Stimulated activated CD8-positive, alpha-beta memory T cell treated with anti-CD3 and anti-CD28 coated beads, Interleukin-4, amount 100 ng/mL, for 4 hours (primary cell): ENCODE data around the gene NUDT9.
"Not testable (repeated sequence)": the region's sequence is repeated elsewhere in the genome, so short reads cannot be mapped to it uniquely, and the experiment has no call there.

Source experiments
- DNase-seq, 2 donors: peaks; one replicate each; pipeline ENCODE4 v3.0.0-alpha.2; 2020; ENCODE audit warnings: low read depth in 2 of 2, low spot score in 1 of 2

The NUDT9 gene

DNA sequence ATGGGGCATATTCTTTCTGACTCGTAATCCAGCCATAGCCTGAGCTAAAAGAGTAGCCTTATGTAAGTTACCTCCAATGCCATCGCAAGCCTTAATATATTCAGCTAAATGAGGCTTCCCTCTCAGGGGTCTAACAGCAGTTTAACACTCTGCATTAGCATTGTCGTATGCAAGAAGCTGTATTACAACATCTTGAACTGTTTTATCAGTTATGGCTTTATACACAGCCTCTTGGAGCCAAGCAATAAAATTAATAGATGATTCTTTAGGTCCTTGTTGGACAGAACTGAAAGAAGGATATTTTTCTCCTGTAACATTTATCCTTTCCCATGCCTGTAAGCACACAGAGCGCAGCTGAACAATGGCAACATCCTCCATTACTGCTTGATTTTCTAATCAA lies 15.5 kb upstream of the NUDT9 start:
- not testable (repeated sequence) for DNase-seq

DNA sequence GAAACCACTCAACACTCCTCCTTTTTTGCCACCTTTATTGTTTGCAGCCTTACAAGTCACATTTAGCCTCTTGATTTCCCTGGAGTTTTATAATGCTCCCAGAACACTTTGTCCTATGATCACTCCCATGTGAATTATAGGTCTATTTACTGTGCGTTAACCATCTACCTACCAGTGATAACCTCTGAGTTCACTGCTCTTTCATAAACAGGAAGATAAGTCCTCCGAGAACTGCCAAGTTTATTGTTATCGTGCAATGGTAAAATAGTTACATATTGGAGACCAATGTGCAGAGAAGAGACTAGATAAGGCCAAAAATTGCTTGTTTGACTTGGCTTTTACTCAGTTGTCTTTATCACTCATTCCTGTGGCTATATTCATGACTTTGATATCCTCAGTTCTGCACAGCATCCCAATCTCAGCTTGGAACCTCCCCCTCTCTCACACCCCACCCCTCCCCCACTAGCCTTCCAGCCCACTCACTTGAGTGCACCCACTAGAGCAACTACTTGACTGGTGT lies 12.9 kb upstream of the NUDT9 start:
- no peak for DNase-seq

DNA sequence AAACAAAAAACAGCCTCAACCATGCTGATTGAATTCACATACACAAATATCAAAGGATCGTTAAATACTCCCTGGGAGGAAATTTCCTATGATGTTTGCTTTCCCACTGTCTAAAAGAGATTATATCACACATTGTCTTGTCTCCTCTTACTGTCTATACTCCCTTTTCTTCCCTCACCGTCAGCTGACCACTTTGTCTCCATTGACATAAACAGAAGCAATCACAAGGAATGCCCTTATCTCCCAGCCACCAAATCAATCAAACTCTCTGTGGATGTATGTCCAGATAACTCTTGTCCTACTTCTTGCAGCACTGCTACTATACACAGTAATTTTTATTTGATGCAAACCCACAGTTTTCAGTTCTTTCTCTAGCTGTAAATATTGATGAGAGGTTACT lies 12.2 kb upstream of the NUDT9 start:
- no peak for DNase-seq

DNA sequence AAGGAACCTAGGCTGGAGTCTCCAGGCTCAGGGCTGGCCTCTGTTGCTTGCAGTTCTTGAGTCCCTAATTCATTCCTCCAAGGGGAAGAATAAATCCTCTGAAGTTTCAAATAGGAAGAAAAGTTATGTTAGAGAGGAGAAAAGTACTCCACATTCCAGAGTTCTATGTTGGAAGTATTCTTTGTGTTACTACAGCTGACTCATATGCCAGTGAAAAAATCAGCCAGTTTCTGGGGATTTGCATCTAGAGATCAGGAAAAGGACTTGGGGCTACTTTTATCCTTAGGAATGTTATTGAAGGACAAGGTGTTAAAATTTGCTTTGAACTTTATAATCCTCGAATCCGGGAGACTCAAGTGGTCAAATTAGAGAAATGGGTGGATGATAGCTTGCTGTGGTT lies 11.7 kb upstream of the NUDT9 start:
- no peak for DNase-seq

DNA sequence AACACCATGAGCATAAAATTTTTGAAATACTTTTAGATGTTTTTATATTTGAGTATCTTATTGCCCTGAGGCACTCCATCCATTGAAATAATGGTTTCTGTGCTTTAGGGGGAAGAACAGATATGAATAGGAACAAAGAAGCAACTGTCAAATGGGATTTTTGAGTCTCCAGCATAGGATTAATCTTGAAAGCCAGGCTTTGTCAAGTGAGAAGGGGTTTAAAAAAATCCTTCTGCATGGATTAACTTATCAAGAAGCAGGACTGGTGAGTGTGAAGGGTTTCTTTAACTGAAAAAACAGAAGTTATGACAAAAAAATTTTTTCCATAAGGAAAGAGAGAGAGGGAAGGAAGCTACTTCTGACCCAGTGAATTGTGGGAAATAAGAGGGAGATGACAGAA lies 7.6 kb upstream of the NUDT9 start:
- DNase-seq, result no peak

- no peak for DNase-seq
These were observed 5.4 kb upstream of the NUDT9 start for GRCh38 chr4:87416965-87417364.

GRCh38 chr4:87418410-87418809 lies 4.0 kb upstream of the NUDT9 start:
- not testable (repeated sequence) for DNase-seq

DNA sequence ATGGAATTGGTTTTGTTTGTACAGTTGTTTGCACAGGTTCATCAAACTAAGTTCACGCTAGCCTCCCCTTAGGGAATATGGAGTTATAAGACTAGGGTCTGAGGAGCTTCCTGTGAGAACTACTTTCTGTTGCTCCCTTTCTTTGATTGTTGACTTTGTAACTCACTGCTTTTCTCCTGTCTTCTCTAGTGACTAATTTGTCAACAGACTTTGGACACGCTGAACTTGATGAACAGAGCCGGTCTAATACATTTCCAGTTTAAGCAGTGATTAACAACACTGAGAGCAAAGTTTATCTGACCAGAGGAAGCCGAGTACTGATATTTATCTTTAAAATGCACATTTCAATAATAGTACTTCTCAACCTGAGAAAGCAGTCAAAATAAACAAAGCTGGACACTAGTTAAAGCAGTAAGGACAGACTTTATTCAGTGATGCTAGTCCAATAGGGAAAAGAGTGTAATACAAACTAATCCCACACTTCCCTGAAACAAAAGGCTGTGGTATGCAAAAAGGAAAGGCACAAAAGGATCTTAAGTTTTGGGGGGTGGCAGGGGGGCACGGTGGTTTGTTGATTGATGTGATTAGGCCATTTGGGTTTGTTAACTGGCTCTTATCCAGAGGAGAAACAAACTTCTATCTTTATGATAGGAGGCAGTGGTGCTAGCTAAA lies 2.7 kb upstream of the NUDT9 start:
- no peak for DNase-seq

DNA sequence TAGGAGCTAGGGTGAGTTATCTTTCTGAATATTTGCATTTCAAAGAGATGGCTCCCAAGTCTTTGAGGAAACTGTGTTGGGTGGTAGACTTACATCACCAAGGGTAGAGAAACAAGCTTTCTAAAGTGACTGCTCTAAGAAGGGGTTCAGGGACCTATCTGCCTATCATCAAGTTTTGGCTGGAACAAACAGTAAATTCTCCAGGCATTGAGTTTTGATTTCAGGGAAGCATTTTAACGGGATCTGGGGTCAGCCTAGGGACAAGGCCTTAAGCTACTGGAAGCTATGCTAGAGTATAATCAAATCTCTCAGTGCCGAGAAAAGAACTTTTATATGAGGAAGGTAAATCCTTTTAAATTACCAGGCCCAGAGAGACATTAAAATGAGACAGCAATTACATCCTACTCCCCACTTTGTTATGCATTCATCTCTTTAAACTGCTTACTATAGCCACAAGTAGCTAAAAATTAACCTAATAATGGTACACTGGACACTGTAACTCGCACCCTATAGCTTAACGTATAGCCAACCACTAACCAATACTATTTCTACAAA lies 2.0 kb upstream of the NUDT9 start:
- DNase-seq, result no peak

DNA sequence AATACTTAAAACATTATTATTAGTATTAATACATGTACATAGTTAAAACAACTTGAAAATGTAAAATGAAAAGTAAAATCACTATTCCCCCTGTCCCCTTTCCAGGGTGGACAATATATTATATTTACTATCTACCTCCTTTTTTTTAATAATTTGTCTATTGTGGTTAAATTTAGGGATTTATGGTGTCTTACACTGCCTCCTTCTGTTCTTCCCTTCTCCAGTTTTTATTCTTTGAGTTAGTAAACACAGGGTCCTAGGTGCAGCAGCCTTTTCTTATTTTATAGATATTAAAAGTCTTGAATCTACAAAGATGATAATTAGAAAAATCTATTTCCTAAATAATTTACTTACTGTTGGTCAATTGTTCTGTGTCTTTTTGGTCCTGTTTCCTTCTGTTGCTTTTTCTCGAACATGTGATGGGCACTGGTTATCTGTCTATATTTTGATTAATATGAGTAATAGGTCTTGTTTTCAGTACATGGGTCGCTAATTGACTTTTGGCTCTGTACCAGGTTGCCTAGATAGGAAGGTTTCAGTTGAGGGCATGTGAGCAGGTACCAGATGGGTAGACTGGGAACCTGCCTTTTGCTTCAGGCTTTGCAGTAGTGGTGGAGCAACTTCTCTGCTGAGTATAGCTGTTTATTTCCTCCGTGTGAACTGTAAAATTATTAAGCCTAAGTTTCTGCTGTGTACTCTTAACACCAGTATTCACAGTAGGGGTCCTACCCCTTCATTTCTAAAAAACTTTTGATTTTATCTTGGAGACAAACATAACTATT lies 1.1 kb downstream of the NUDT9 start:
- DNase-seq, result no peak

DNA sequence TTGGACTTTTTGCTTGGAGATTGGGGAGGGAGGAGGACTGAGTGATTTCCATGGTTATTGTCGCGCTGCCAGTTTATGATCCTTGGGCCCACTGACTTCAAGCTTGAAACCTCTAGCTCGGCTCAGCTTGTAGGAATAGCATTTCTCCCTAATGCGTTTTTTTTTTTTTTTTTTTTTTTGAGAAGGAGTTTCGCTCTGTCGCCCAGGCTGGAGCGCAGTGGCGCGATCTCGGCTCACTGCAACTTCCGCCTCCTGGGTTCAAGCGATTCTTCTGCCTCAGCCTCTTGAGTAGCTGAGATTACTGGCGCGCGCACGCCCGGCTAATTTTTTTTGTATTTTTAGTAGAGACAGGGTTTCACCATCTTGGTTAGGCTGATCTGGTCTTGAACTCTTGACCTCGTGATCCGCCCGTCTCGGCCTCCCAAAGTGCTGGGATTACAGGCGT lies 1.7 kb downstream of the NUDT9 start:
- DNase-seq, result not testable (repeated sequence)

DNA sequence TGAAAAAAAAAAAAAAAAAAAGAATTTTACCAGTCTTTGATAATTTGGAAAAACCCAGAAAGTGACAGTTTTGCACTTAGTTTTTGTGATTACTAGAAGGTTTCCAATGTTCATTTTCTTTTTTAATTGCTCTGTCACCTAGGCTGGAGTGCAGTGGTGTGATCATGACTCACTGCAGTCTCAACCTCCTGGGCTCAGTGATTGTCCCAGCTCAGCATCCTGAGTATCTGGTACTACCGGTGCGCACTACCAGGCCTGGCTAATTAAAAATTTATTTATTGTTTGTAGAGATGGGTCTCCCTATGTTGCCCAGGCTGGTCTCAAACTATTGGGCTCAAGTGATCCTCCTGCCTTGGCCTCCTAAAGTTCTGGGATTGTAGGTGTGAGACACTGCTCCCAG lies 3.3 kb downstream of the NUDT9 start:
- DNase-seq, result no peak

- no peak for DNase-seq
These were observed 4.6 kb downstream of the NUDT9 start for GRCh38 chr4:87426865-87427517.

DNA sequence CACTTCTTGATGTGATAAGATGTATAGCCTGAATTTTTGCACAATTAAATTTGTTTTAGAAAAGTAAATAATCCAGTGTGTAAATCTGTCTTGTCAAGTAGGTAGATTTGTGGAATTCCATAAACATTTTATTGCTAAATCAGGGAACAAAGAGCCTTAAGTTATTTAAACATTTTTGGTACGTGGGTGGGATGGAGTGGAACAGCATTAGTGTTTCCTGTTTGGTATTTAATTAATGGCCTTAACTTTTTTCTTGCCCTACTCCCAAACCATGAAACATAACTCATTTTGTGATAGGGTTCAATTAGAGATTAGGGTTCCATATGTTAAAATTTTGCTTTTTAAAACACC lies 5.1 kb downstream of the NUDT9 start:
- DNase-seq, result no peak

- no peak for DNase-seq
These were observed 6.6 kb downstream of the NUDT9 start for GRCh38 chr4:87428979-87429378.

GRCh38 chr4:87430038-87430437 lies 7.7 kb downstream of the NUDT9 start:
- no peak for DNase-seq

- no peak for DNase-seq
These were observed 11.0 kb downstream of the NUDT9 start for GRCh38 chr4:87433342-87433741.

DNA sequence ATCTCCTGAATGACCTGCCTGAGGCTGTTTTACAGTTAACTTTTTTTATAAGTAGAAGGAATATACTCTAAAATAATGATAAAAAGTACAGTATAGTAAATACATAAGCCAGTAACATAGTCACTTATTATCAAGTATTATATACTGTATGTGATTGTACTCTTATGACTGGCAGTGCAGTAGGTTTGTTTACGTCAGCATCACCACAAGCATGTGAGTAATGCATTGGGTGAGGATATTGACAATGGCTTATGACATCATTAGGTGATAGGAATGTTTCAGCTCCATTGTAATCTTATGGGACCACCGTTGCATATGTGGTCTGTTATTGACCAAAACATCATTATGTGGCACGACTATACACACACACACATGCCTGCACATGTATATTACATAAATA lies 20.5 kb downstream of the NUDT9 start:
- no peak for DNase-seq

GRCh38 chr4:87444741-87445140 lies 22.4 kb downstream of the NUDT9 start:
- DNase-seq, result no peak

DNA sequence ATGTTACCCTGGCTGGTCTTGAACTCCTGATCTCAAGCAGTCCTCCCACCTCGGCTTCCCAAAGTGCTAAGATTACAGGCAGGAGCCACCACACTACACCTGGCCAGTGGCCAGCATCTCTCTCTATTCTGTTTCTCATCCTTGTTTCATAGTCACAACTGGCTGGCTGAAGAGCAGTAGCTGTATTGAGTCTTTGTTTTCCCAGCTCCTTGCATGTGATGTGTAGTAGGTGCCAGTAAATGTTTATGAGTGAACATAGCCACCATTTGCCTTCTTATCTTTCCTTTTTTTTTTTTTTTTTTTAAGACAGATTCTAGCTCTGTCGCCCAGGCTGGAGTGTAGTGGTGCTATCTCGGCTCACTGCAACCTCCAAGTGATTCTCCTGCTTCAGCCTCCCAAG lies 23.6 kb downstream of the NUDT9 start:
- DNase-seq, result no peak

- not testable (repeated sequence) for DNase-seq
These were observed 24.0 kb downstream of the NUDT9 start for GRCh38 chr4:87446375-87446774.

- no peak for DNase-seq
These were observed 29.2 kb downstream of the NUDT9 start for GRCh38 chr4:87451537-87451936.
